Measurements from ENCODE around the gene BRD8.
"Not testable (repeated sequence)": the region's sequence is repeated elsewhere in the genome, so short reads cannot be mapped to it uniquely, and the experiment has no call there.

Gene BRD8

DNA sequence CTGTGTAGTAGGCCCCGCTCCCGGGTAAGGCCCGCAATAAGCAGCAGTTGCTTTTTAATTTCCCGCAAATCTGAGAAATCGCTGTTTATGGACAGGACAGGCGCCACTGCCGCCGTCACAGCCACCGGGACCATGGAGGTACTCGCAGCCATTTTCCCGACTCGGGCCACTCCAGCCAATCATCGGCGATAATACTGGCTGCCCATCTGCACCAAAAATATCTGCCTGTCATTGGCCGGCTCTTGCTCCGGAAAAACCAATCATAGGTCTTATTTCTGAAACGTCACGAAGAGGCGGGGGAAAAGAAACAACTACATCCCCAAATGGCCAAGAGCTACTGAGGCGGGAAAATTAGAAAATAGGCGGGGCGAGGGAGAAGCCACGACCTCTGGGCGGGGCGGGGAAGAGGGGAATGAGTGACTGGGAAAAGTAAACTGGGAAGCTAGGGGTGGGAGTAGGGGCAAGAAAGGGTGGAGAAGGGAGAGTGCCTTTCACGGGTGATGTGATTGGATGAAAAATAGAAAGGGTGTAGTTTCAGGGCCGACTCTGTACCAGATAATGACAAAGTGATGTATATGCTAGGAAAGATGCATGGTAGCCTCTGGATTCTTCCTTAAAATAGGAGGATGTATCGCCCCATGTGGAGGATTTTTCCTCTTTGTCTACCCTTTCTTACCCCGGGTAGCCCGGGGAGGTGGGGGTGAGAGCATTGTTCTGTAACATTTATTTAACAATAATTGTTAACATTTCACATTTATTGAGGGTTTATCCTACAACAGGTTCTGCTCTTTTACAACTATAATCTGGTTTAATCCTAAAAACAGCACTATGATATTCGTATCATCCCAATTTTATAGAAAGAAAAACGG lies 35.0 kb upstream of the BRD8 start, which contains the start of gene CDC23:
TSS of gene CDC23 (minus strand) at position 163 of the 869 bp plus-strand sequence. CDS start at position 152, 11 bp downstream.
- TF ChIP-seq YY1 (IDR thresholded peaks at IDR 0.05; ENCODE audit: insufficient read depth, insufficient read length): peak; percentile 79
- TF ChIP-seq SUZ12 (IDR thresholded peaks at IDR 0.05; ENCODE audit: extremely low read depth, insufficient read depth, insufficient read length): no peak
- TF ChIP-seq ZNF274 (IDR thresholded peaks at IDR 0.05; ENCODE audit: low read depth, low read length): no peak
- Histone ChIP-seq H3K9ac (ENCODE audit: insufficient read length, low read depth) (peak within 1 kb of the TSS; percentile 90), H3K27me3 (ENCODE audit: insufficient read depth, insufficient read length) (no peaks in the 10 kb centered on the region), H3K4me3 (ENCODE audit: insufficient read length, low read depth) (peak within 1 kb of the TSS; percentile 93), H3K36me3 (ENCODE audit: insufficient read depth, insufficient read length, low read length) (peaks cover 17% of the 10 kb centered on the region), H3K4me1 (ENCODE audit: insufficient read depth, insufficient read length) (no peaks in the 10 kb centered on the region), H3K9me3 (ENCODE audit: insufficient read depth, low read length) (no peaks in the 10 kb centered on the region)
- DNase-seq (ENCODE audit: low read depth, low spot score): peak; percentile 96

DNA sequence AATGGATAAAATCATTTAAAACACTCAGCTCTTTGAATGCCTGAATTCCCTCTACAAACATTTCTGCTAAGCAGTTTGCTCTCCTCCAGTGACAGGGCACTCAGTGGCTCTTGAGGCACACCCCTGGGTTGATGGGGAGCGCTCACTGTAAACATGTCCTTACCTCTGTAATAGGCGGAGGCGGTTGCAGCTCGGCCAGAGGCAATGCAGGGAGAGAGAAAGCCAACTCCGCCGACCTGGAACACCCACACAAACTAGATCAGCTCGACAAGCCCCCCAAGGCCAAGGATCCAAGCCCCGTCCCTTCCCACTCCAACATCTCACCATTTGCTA lies 34.4 kb upstream of the BRD8 start:
- Histone ChIP-seq H3K27me3 (ENCODE audit: insufficient read depth, insufficient read length) (no peaks in the 10 kb centered on the region), H3K4me3 (ENCODE audit: insufficient read length, low read depth) (peak overlapping the region; percentile 93), H3K9me3 (ENCODE audit: insufficient read depth, low read length) (no peaks in the 10 kb centered on the region), H3K36me3 (ENCODE audit: insufficient read depth, insufficient read length, low read length) (peaks cover 19% of the 10 kb centered on the region), H3K4me1 (ENCODE audit: insufficient read depth, insufficient read length) (no peaks in the 10 kb centered on the region), H3K9ac (ENCODE audit: insufficient read length, low read depth) (peak overlapping the region; percentile 90)
- no peak for TF ChIP-seq ZNF274 (IDR thresholded peaks at IDR 0.05; ENCODE audit: low read depth, low read length)
- TF ChIP-seq YY1 (IDR thresholded peaks at IDR 0.05; ENCODE audit: insufficient read depth, insufficient read length): no peak
- no peak for TF ChIP-seq SUZ12 (IDR thresholded peaks at IDR 0.05; ENCODE audit: extremely low read depth, insufficient read depth, insufficient read length)
- DNase-seq (ENCODE audit: low read depth, low spot score): no peak

DNA sequence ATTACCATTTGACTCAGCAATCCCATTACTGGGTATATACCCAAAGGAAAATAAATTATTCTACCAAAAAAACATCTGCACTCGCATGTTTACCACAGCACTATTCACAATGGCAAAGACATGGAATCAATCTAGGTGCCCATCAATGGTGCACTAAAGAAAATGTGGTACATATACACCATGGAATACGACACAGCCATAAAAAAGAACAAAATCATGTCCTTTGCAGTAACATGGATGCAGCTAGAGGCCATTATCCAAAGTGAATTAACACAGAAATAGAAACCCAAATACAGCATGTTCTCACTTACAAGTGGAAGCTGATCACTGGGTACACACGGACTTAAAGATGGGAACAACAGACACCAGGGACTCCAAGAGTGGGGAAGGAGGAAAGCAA lies 32.6 kb upstream of the BRD8 start:
- no peak overlapping the region for H3K4me3 ChIP-seq (ENCODE audit: insufficient read length, low read depth)
- TF ChIP-seq ZNF274 (IDR thresholded peaks at IDR 0.05; ENCODE audit: low read depth, low read length) (no peak), YY1 (IDR thresholded peaks at IDR 0.05; ENCODE audit: insufficient read depth, insufficient read length) (no peak), SUZ12 (IDR thresholded peaks at IDR 0.05; ENCODE audit: extremely low read depth, insufficient read depth, insufficient read length) (no peak)
- peaks cover 29% of the 10 kb centered on the region for H3K36me3 ChIP-seq (ENCODE audit: insufficient read depth, insufficient read length, low read length)
- DNase-seq (ENCODE audit: low read depth, low spot score): no peak
- no peaks in the 10 kb centered on the region for H3K27me3 ChIP-seq (ENCODE audit: insufficient read depth, insufficient read length)
- H3K9me3 ChIP-seq (ENCODE audit: insufficient read depth, low read length): no peaks in the 10 kb centered on the region
- H3K9ac ChIP-seq (ENCODE audit: insufficient read length, low read depth): no peak overlapping the region
- H3K4me1 ChIP-seq (ENCODE audit: insufficient read depth, insufficient read length): no peaks in the 10 kb centered on the region

DNA sequence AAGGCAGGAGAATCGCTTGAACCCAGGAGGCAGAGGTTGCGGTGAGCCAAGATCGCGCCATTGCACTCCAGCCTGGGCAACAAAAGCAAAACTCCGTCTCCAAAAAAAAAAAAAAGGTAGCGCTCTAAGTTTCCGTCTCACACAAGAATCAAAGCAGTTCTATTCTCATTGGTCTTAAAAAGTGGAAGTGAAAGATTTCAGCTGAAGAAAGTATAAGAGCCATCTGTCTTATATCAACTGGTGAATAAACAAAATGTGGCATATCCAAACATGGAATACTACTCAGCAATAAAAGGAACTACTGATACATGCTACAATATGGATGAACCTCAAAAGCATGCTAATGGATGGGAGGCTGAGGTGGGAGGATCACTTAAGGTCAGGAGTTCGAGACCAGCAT lies 15.4 kb upstream of the BRD8 start:
- not testable (repeated sequence) for H3K9ac ChIP-seq (ENCODE audit: insufficient read length, low read depth); H3K27me3 ChIP-seq (ENCODE audit: insufficient read depth, insufficient read length); DNase-seq (ENCODE audit: low read depth, low spot score); H3K9me3 ChIP-seq (ENCODE audit: insufficient read depth, low read length); H3K4me3 ChIP-seq (ENCODE audit: insufficient read length, low read depth); H3K4me1 ChIP-seq (ENCODE audit: insufficient read depth, insufficient read length)
- H3K36me3 ChIP-seq (ENCODE audit: insufficient read depth, insufficient read length, low read length): peaks cover 65% of the 10 kb centered on the region

DNA sequence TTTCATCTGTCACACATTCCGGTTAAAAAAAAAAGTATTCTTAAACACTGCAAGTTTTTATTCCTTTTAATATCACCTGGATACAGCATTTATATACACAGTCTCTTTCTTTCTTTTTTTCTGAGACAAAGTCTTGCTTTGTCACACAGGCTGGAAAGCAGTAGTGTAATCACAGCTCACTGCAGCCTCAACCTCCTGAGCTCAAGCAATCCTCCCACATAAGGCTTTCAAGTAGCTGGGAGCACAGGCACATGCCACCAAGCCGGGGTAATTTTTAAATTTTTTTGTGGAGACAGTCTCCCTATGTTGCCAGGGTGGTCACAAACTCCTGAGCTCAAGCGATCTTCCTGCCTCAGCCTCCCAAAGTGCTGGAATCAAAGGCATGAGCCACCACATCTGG lies 14.4 kb upstream of the BRD8 start:
- no peak for DNase-seq (ENCODE audit: low read depth, low spot score)
- Histone ChIP-seq H3K4me3 (ENCODE audit: insufficient read length, low read depth) (no peak overlapping the region), H3K4me1 (ENCODE audit: insufficient read depth, insufficient read length) (no peaks in the 10 kb centered on the region), H3K27me3 (ENCODE audit: insufficient read depth, insufficient read length) (no peaks in the 10 kb centered on the region), H3K9ac (ENCODE audit: insufficient read length, low read depth) (no peak overlapping the region), H3K9me3 (ENCODE audit: insufficient read depth, low read length) (no peaks in the 10 kb centered on the region), H3K36me3 (ENCODE audit: insufficient read depth, insufficient read length, low read length) (peaks cover 66% of the 10 kb centered on the region)
- TF ChIP-seq YY1 (IDR thresholded peaks at IDR 0.05; ENCODE audit: insufficient read depth, insufficient read length): no peak

DNA sequence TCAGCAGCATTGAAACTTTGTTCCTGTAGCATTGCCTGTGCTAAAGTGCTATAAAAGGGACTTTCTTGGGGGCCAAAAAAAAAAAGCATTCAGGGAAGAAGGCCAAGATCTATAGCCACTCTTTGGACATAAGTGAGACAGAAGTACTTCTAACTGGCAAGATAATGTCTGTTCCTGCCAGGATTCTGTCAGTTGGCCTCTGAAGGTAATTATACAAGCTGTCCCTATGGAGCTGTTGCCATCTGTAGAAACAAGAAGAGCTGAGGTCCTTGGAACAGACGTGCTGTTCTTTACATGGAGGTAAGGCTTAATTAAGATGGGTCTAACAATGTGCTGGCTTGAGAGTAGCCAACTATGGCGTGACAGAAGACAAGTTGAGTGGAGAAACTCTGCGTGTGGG lies 10.2 kb upstream of the BRD8 start:
- Histone ChIP-seq H3K4me1 (ENCODE audit: insufficient read depth, insufficient read length) (no peaks in the 10 kb centered on the region), H3K36me3 (ENCODE audit: insufficient read depth, insufficient read length, low read length) (peaks cover 85% of the 10 kb centered on the region), H3K9ac (ENCODE audit: insufficient read length, low read depth) (no peak overlapping the region), H3K27me3 (ENCODE audit: insufficient read depth, insufficient read length) (no peaks in the 10 kb centered on the region), H3K9me3 (ENCODE audit: insufficient read depth, low read length) (no peaks in the 10 kb centered on the region), H3K4me3 (ENCODE audit: insufficient read length, low read depth) (no peak overlapping the region)
- TF ChIP-seq YY1 (IDR thresholded peaks at IDR 0.05; ENCODE audit: insufficient read depth, insufficient read length) (no peak), ZNF274 (IDR thresholded peaks at IDR 0.05; ENCODE audit: low read depth, low read length) (no peak), SUZ12 (IDR thresholded peaks at IDR 0.05; ENCODE audit: extremely low read depth, insufficient read depth, insufficient read length) (no peak)
- DNase-seq (ENCODE audit: low read depth, low spot score): no peak

DNA sequence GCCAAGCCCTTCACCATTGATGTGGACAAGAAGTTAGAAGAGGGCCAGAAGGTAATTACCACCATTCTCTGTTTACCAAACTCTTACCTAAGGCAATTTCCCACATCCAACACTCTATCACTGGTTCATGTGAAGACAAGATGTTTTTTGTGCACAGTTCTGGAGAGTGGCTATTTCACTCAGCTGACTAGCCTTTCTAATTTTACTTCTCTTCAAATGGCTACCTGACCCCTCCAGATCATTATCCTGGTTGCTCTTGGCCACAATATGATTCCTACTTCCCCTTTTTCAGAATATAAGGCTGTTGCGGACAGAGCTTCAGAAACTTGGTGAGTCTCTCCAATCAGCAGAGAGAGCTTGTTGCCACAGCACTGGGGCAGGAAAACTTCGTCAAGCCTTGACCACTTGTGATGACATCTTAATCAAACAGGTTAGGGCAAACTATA lies 7.6 kb upstream of the BRD8 start:
- no peak for TF ChIP-seq YY1 (IDR thresholded peaks at IDR 0.05; ENCODE audit: insufficient read depth, insufficient read length)
- TF ChIP-seq ZNF274 (IDR thresholded peaks at IDR 0.05; ENCODE audit: low read depth, low read length): no peak
- TF ChIP-seq SUZ12 (IDR thresholded peaks at IDR 0.05; ENCODE audit: extremely low read depth, insufficient read depth, insufficient read length): no peak

More for the DNA sequence above, 7.6 kb upstream of the BRD8 start:
- DNase-seq (ENCODE audit: low read depth, low spot score): no peak
- Histone ChIP-seq H3K27me3 (ENCODE audit: insufficient read depth, insufficient read length) (no peaks in the 10 kb centered on the region), H3K9me3 (ENCODE audit: insufficient read depth, low read length) (no peaks in the 10 kb centered on the region), H3K36me3 (ENCODE audit: insufficient read depth, insufficient read length, low read length) (peaks cover 93% of the 10 kb centered on the region), H3K4me3 (ENCODE audit: insufficient read length, low read depth) (no peak overlapping the region), H3K9ac (ENCODE audit: insufficient read length, low read depth) (no peak overlapping the region), H3K4me1 (ENCODE audit: insufficient read depth, insufficient read length) (no peaks in the 10 kb centered on the region)

Measured in NT2/D1 (cell line).